ENCODE measurements around the gene SOX1. TPM values are rescaled to one million over a fixed set of nuclear protein-coding genes. Genes with fewer than 3 reads are reported as not detected.

The SOX1 gene
- total RNA-seq, 2 experiments from 2014 or later, result not detected

DNA sequence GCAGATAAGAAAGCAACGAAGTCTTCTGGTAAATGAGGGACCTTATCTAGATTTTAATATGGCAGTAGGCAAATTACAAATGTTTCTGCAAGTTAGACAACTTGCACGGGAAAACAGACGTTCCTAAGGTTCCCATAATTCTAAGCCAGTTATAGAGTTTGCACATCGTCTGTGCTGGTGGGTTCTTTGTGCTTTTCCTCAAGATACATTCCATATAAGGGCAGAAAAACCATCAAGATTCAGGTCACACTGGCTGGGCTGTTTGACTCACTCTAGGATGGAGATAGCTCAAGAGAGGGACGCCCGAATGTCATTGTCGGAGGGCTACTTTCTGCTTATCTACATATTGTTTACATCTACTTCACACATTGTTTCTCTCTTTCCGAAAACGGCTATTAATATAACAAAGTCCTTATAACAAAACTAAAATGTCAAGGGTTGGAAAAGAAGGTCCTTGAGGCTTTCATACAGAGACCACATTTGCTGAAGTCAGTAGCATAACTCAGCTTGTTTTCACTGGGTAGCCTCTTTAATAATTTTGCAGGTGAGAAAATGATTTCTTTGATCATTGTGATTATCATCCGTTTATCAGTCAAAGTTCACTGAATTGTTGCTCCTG lies 44.4 kb downstream of the SOX1 start:
- H2AFZ ChIP-seq (ENCODE audit: low read length), result no peak overlapping the region
- no peak overlapping the region for H3K4me2 ChIP-seq (ENCODE audit: low read length)
- no peak overlapping the region for H3K4me3 ChIP-seq (ENCODE audit: low read depth, low read length, poor library complexity, severe bottlenecking)
- TF ChIP-seq, protein P1, sequence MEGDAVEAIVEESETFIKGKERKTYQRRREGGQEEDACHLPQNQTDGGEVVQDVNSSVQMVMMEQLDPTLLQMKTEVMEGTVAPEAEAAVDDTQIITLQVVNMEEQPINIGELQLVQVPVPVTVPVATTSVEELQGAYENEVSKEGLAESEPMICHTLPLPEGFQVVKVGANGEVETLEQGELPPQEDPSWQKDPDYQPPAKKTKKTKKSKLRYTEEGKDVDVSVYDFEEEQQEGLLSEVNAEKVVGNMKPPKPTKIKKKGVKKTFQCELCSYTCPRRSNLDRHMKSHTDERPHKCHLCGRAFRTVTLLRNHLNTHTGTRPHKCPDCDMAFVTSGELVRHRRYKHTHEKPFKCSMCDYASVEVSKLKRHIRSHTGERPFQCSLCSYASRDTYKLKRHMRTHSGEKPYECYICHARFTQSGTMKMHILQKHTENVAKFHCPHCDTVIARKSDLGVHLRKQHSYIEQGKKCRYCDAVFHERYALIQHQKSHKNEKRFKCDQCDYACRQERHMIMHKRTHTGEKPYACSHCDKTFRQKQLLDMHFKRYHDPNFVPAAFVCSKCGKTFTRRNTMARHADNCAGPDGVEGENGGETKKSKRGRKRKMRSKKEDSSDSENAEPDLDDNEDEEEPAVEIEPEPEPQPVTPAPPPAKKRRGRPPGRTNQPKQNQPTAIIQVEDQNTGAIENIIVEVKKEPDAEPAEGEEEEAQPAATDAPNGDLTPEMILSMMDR (conservative IDR thresholded peaks at IDR 0.05; ENCODE audit: low read length), result no peak
- no peaks in the 10 kb centered on the region for H3K36me3 ChIP-seq (ENCODE audit: insufficient read depth, low read length)
- BruUV-seq (replicated peaks), result no TSS peak
- H3K79me2 ChIP-seq (ENCODE audit: insufficient read depth, low read depth, low read length), result no peaks in the 10 kb centered on the region
- no peaks in the 10 kb centered on the region for H3K9me2 ChIP-seq (ENCODE audit: insufficient read depth, low read length)
- no peaks in the 10 kb centered on the region for H4K20me1 ChIP-seq (ENCODE audit: insufficient read depth, low read length)
- intact Hi-C loops (cut with micrococcal nuclease; ENCODE audit: unreplicated experiment), result no loop called here
- DNase-seq (ENCODE audit: low spot score), result no peak
- H3K9me3 ChIP-seq (ENCODE audit: low read length), result no peaks in the 10 kb centered on the region
- ChIA-PET POLR2A (no interaction called here), CTCF (ENCODE audit: unreplicated experiment) (no interaction called here)
- H3K27ac ChIP-seq (ENCODE audit: low read depth, low read length, poor library complexity, severe bottlenecking), result no peak overlapping the region
- H3K4me1 ChIP-seq (ENCODE audit: insufficient read depth, low read length, poor library complexity, severe bottlenecking), result no peaks in the 10 kb centered on the region

DNA sequence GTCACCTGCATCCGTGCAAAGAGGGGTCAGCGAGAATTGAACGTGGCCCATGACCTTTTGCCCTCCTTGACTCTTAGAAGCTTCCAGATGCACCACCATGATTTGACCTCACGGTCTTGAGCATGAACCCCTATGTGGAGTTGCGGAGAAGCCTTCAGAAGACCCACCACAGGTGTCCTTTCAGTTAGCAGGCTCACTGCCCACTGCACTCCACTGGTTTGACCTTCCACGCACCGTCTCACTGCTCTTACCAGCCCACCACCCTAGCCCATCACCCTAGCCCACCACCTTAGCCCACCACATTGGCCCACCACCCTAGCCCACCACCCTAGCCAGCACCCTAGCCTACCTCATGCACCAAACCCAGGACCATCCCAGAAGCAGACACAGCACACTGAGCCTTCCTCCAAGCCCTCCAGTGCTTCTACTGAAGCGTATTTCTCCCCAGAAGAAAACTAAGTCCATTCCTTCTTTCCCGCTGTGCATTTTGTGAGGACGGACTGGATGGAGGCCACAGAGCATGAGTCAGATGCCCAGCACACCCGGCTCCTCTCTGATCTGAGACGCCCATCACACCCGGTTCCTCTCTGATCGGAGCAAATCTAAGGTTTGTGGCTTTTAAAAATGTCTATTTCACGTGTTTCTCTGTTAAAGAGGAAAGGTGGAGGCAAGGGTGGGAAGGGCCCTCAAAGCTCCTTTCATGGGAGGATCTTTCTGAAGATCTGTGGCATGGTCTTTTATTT lies 45.8 kb downstream of the SOX1 start:
- intact Hi-C loops (cut with micrococcal nuclease; ENCODE audit: unreplicated experiment), result no loop called here
- no peaks in the 10 kb centered on the region for H3K9me2 ChIP-seq (ENCODE audit: insufficient read depth, low read length)
- no peak overlapping the region for H2AFZ ChIP-seq (ENCODE audit: low read length)
- no peaks in the 10 kb centered on the region for H3K36me3 ChIP-seq (ENCODE audit: insufficient read depth, low read length)
- TF ChIP-seq, protein P1 (conservative IDR thresholded peaks at IDR 0.05; ENCODE audit: low read length), result no peak
- no peak for TF ChIP-seq EZH2phosphoT487 (IDR thresholded peaks at IDR 0.05; ENCODE audit: borderline replicate concordance, low read depth, low read length)
- no peaks in the 10 kb centered on the region for H3K9me3 ChIP-seq (ENCODE audit: low read length)
- no peaks in the 10 kb centered on the region for H3K79me2 ChIP-seq (ENCODE audit: insufficient read depth, low read depth, low read length)
- CTCF ChIA-PET (ENCODE audit: unreplicated experiment), result no interaction called here
- DNase-seq (ENCODE audit: low spot score), result no peak
- POLR2A ChIA-PET, result interaction anchor here (0.7 kb wide), 1 partner anchor 162 kb away, joined by 4 read pairs; no protein-coding TSS in a partner anchor
- no peak overlapping the region for H3K4me3 ChIP-seq (ENCODE audit: low read depth, low read length, poor library complexity, severe bottlenecking)
- no peak overlapping the region for H3K4me2 ChIP-seq (ENCODE audit: low read length)
- H3K4me1 ChIP-seq (ENCODE audit: insufficient read depth, low read length, poor library complexity, severe bottlenecking), result no peaks in the 10 kb centered on the region
- H3K27ac ChIP-seq (ENCODE audit: low read depth, low read length, poor library complexity, severe bottlenecking), result no peak overlapping the region
- no TSS peak for BruUV-seq (replicated peaks)
- no peaks in the 10 kb centered on the region for H4K20me1 ChIP-seq (ENCODE audit: insufficient read depth, low read length)

DNA sequence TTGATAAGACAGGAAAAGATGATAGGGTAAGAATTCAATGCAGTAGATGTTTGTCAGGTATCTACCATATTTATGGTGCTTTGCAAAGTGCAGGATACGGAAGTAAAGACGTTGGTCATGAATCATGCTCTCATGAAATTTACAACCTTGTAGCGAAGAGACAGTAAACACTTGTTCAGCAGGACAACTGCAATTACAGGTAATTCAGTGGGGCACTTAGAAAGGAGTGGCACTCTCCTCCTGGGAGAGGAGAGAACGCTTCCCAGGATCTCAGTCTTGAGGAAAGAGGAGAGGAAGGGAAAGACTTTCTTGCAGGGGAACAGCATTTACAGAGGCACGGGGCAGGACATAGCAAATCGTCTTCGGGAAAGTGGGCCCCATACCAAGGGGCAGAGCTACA lies 46.4 kb downstream of the SOX1 start:
- Histone ChIP-seq H2AFZ (ENCODE audit: low read length) (no peak overlapping the region), H4K20me1 (ENCODE audit: insufficient read depth, low read length) (no peaks in the 10 kb centered on the region), H3K9me2 (ENCODE audit: insufficient read depth, low read length) (no peaks in the 10 kb centered on the region), H3K36me3 (ENCODE audit: insufficient read depth, low read length) (no peaks in the 10 kb centered on the region), H3K27ac (ENCODE audit: low read depth, low read length, poor library complexity, severe bottlenecking) (no peak overlapping the region), H3K4me3 (ENCODE audit: low read depth, low read length, poor library complexity, severe bottlenecking) (no peak overlapping the region), H3K4me2 (ENCODE audit: low read length) (no peak overlapping the region), H3K9me3 (ENCODE audit: low read length) (no peaks in the 10 kb centered on the region), H3K4me1 (ENCODE audit: insufficient read depth, low read length, poor library complexity, severe bottlenecking) (no peaks in the 10 kb centered on the region), H3K79me2 (ENCODE audit: insufficient read depth, low read depth, low read length) (no peaks in the 10 kb centered on the region)
- no TSS peak for BruUV-seq (replicated peaks)
- TF ChIP-seq EZH2phosphoT487 (IDR thresholded peaks at IDR 0.05; ENCODE audit: borderline replicate concordance, low read depth, low read length), result no peak
- TF ChIP-seq, protein P1 (conservative IDR thresholded peaks at IDR 0.05; ENCODE audit: low read length), result no peak
- POLR2A ChIA-PET, result no interaction called here
- intact Hi-C loops (cut with micrococcal nuclease; ENCODE audit: unreplicated experiment), result no loop called here
- DNase-seq (ENCODE audit: low spot score), result no peak
- CTCF ChIA-PET (ENCODE audit: unreplicated experiment), result no interaction called here

Measured in OCI-LY7 (cell line).